NT2/D1 (cell line): ENCODE measurements around the gene ATP9A.
"Not testable (repeated sequence)": the region's sequence is repeated elsewhere in the genome, so short reads cannot be mapped to it uniquely, and the experiment has no call there.

Source experiments
- SUZ12 ChIP-seq: IDR thresholded peaks from 2 replicates; pipeline ENCODE4 v1.6.1; 2011; ENCODE audit not compliant: insufficient read length, insufficient read depth; ENCODE audit errors: extremely low read depth
- YY1 ChIP-seq: IDR thresholded peaks from 2 replicates; pipeline ENCODE4 v1.6.1; 2011; ENCODE audit not compliant: insufficient read length, insufficient read depth

- TF ChIP-seq YY1, SUZ12: not testable (repeated sequence)
Observed at GRCh38 chr20:51753220-51753619, 15.0 kb downstream of the ATP9A start.
